HG03460 (cell line): ENCODE data around the gene LETM1.

Source experiments
- ATAC-seq: cut with Tn5 transposase; IDR thresholded peaks from one replicate; pipeline ENCODE4 v1.9.1; 2021; ENCODE audit not compliant: unreplicated experiment

The LETM1 gene

GRCh38 chr4:1830234-1830633, 25.7 kb downstream of the LETM1 start:
- no peak for ATAC-seq

- no peak for ATAC-seq
These were observed 29.2 kb downstream of the LETM1 start for GRCh38 chr4:1826531-1827350.

- ATAC-seq: no peak
These were observed 30.6 kb downstream of the LETM1 start for GRCh38 chr4:1825326-1825725.

- no peak for ATAC-seq
These were observed 31.2 kb downstream of the LETM1 start for GRCh38 chr4:1824746-1825145.

GRCh38 chr4:1823545-1823932, 32.4 kb downstream of the LETM1 start:
- no peak for ATAC-seq

- ATAC-seq: no peak
These were observed 33.1 kb downstream of the LETM1 start for GRCh38 chr4:1822568-1823544.

- ATAC-seq: no peak
These were observed 34.0 kb downstream of the LETM1 start for GRCh38 chr4:1821679-1822567.

GRCh38 chr4:1819816-1820215, 36.1 kb downstream of the LETM1 start:
- no peak for ATAC-seq

GRCh38 chr4:1819284-1819683, 36.7 kb downstream of the LETM1 start:
- no peak for ATAC-seq

GRCh38 chr4:1815997-1816860, 39.7 kb downstream of the LETM1 start:
- ATAC-seq: no peak

GRCh38 chr4:1815096-1815996, 40.6 kb downstream of the LETM1 start:
- ATAC-seq: no peak

GRCh38 chr4:1814453-1814852, 41.5 kb downstream of the LETM1 start:
- no peak for ATAC-seq

GRCh38 chr4:1813915-1814314, 42.0 kb downstream of the LETM1 start:
- ATAC-seq: no peak

- no peak for ATAC-seq
These were observed 42.7 kb downstream of the LETM1 start for GRCh38 chr4:1813231-1813630.

- no peak for ATAC-seq
These were observed 43.2 kb downstream of the LETM1 start for GRCh38 chr4:1812720-1813119.

GRCh38 chr4:1810765-1811164, 45.2 kb downstream of the LETM1 start:
- ATAC-seq: no peak

- ATAC-seq: no peak
These were observed 46.0 kb downstream of the LETM1 start for GRCh38 chr4:1809754-1810502.
